ENCODE data around the gene NRG4. TPM values are rescaled to one million over a fixed set of nuclear protein-coding genes. Genes with fewer than 3 reads are reported as not detected.

Gene NRG4
- total and polyA plus RNA-seq, 2 donors from 2014 or later = 0.35 to 1.5 TPM

DNA sequence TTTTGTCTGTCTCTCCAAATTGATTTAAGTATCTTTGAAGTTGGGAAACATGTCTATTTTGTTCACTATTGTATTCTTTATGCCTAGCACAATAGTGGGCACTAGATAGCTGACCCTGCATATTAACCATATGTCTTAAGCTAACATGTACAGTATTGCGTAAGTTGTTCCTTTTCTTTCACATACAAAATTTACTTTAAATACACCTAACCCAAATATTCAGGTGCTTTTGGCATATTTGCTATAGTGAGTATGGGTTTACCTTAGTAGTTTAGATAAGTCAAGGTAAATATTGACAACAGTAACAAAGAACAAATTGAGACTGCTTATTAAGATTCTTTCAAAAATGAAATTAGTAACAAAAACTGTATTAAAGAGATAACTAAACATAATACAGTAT is 50.9 kb downstream of the NRG4 start:
- Histone ChIP-seq H3K27ac (ENCODE audit: low read depth in 2 of 2, low read length in 2 of 2) (no peak overlapping the region), H3K27me3 (ENCODE audit: control insufficient read depth, insufficient read depth, low read length) (no peaks in the 10 kb centered on the region), H3K4me1 (ENCODE audit: control insufficient read depth in 2 of 3, insufficient read depth in 2 of 3, low read depth in 1 of 3, low read length in 3 of 3) (no peaks in the 10 kb centered on the region), H3K9ac (ENCODE audit: low read length in 3 of 3) (no peak overlapping the region), H3K4me3 (ENCODE audit: low read length in 3 of 3) (no peak overlapping the region), H3K36me3 (ENCODE audit: control insufficient read depth in 2 of 3, insufficient read depth in 3 of 3, low read length in 3 of 3) (no peaks in the 10 kb centered on the region), H3K9me3 (ENCODE audit: control insufficient read depth in 2 of 3, insufficient read depth in 1 of 3, low read length in 3 of 3) (no peaks in the 10 kb centered on the region)
- DNase-seq (no peak), FAIRE-seq (no peak)
- intact Hi-C loops (cut with DNase I) = no loop called here
- TF ChIP-seq, protein P1, sequence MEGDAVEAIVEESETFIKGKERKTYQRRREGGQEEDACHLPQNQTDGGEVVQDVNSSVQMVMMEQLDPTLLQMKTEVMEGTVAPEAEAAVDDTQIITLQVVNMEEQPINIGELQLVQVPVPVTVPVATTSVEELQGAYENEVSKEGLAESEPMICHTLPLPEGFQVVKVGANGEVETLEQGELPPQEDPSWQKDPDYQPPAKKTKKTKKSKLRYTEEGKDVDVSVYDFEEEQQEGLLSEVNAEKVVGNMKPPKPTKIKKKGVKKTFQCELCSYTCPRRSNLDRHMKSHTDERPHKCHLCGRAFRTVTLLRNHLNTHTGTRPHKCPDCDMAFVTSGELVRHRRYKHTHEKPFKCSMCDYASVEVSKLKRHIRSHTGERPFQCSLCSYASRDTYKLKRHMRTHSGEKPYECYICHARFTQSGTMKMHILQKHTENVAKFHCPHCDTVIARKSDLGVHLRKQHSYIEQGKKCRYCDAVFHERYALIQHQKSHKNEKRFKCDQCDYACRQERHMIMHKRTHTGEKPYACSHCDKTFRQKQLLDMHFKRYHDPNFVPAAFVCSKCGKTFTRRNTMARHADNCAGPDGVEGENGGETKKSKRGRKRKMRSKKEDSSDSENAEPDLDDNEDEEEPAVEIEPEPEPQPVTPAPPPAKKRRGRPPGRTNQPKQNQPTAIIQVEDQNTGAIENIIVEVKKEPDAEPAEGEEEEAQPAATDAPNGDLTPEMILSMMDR (IDR thresholded peaks at IDR 0.05; ENCODE audit: borderline replicate concordance, extremely low read depth, insufficient read depth) = no peak

DNA sequence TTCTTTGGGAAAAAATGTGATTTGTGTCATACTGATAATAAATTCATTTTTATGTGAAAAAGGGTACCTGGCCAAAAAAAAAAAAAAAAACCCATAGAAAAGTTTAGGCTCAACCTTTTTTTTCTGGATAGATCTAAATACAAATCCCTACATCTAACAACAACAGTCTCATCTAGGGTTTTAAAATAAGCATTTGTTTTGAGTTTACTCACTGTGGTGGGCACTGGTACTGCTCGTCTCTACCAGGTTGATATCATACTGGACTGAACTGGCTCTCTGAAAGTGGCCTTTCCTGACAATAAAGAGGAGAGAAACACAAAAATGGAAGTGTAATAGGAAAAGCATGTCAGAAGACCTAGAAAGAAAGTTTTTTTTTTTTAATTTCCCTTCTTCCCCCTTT is 56.5 kb downstream of the NRG4 start:
- no peak for DNase-seq

DNA sequence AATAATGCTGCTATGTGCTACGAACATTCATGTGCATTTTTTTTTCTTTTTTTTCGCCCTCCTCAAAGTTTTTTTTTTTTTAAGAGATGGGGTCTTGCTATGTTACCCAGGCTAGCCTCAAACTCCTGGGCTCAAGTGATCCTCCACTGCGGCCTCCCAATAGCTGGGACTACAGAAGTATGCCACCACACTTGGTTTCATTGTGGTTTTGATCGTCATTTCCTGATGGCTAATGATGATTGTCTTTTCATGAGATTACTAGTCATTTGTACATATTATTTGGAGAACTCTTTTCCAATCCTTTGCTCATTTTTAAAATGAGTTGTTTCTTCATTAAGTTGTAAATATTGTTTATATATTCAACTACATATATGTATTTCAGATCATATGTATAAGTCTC is 59.7 kb downstream of the NRG4 start:
- no peak overlapping the region for H3K27ac ChIP-seq (ENCODE audit: low read depth in 2 of 2, low read length in 2 of 2)
- no peaks in the 10 kb centered on the region for H3K9me3 ChIP-seq (ENCODE audit: control insufficient read depth in 2 of 3, insufficient read depth in 1 of 3, low read length in 3 of 3)
- no peak overlapping the region for H3K9ac ChIP-seq (ENCODE audit: low read length in 3 of 3)
- no peaks in the 10 kb centered on the region for H3K36me3 ChIP-seq (ENCODE audit: control insufficient read depth in 2 of 3, insufficient read depth in 3 of 3, low read length in 3 of 3)
- TF ChIP-seq, protein P1 (IDR thresholded peaks at IDR 0.05; ENCODE audit: borderline replicate concordance, extremely low read depth, insufficient read depth) = no peak
- intact Hi-C loops (cut with DNase I) = no loop called here
- H3K4me3 ChIP-seq (ENCODE audit: low read length in 3 of 3) = no peak overlapping the region
- H3K27me3 ChIP-seq (ENCODE audit: control insufficient read depth, insufficient read depth, low read length) = no peaks in the 10 kb centered on the region
- H3K4me1 ChIP-seq (ENCODE audit: control insufficient read depth in 2 of 3, insufficient read depth in 2 of 3, low read depth in 1 of 3, low read length in 3 of 3) = no peaks in the 10 kb centered on the region
- no peak for DNase-seq
- no peak for FAIRE-seq

More for the DNA sequence above, 56.5 kb downstream of the NRG4 start:
- TF ChIP-seq, protein P1 (IDR thresholded peaks at IDR 0.05; ENCODE audit: borderline replicate concordance, extremely low read depth, insufficient read depth) = no peak
- Histone ChIP-seq H3K4me3 (ENCODE audit: low read length in 3 of 3) (no peak overlapping the region), H3K4me1 (ENCODE audit: control insufficient read depth in 2 of 3, insufficient read depth in 2 of 3, low read depth in 1 of 3, low read length in 3 of 3) (no peaks in the 10 kb centered on the region), H3K27me3 (ENCODE audit: control insufficient read depth, insufficient read depth, low read length) (no peaks in the 10 kb centered on the region), H3K27ac (ENCODE audit: low read depth in 2 of 2, low read length in 2 of 2) (no peak overlapping the region), H3K36me3 (ENCODE audit: control insufficient read depth in 2 of 3, insufficient read depth in 3 of 3, low read length in 3 of 3) (no peaks in the 10 kb centered on the region), H3K9ac (ENCODE audit: low read length in 3 of 3) (no peak overlapping the region), H3K9me3 (ENCODE audit: control insufficient read depth in 2 of 3, insufficient read depth in 1 of 3, low read length in 3 of 3) (no peaks in the 10 kb centered on the region)
- intact Hi-C loops (cut with DNase I) = no loop called here
- FAIRE-seq = no peak

DNA sequence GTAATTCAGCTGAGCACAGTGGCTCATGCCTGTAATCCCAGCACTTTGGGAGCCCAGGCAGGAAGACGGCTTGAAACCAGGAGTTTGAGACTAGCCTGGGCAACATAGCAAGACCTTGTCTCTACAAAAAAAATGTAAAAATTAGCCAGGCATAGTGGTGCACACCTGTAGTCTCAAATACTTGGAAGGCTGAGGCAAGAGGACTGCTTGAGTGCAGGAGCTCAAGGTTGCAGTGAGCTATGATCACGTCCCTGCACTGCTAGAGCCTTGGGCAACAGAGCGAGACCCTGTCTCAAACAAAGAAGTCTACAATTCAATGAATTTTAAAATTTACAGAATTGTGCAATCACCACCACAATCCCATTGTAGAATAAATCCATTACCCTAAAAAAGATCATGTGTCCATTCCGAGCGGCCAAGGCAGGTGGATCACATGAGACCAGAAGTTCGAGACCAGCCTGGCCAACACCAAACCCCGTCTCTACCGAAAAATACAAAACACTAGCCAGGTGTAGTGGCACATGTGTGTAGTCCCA is 63.4 kb downstream of the NRG4 start:
- no peaks in the 10 kb centered on the region for H3K9me3 ChIP-seq (ENCODE audit: control insufficient read depth in 2 of 3, insufficient read depth in 1 of 3, low read length in 3 of 3)
- no peaks in the 10 kb centered on the region for H3K27me3 ChIP-seq (ENCODE audit: control insufficient read depth, insufficient read depth, low read length)
- H3K4me1 ChIP-seq (ENCODE audit: control insufficient read depth in 2 of 3, insufficient read depth in 2 of 3, low read depth in 1 of 3, low read length in 3 of 3) = peaks cover 0 to 2% (median 0%) of the 10 kb centered on the region in 3 donors
- intact Hi-C loops (cut with DNase I) = no loop called here
- H3K9ac ChIP-seq (ENCODE audit: low read length in 3 of 3) = no peak overlapping the region
- FAIRE-seq (no peak), DNase-seq (no peak)
- H3K36me3 ChIP-seq (ENCODE audit: control insufficient read depth in 2 of 3, insufficient read depth in 3 of 3, low read length in 3 of 3) = no peaks in the 10 kb centered on the region
- H3K27ac ChIP-seq (ENCODE audit: low read depth in 2 of 2, low read length in 2 of 2) = no peak overlapping the region
- TF ChIP-seq, protein P1 (IDR thresholded peaks at IDR 0.05; ENCODE audit: borderline replicate concordance, extremely low read depth, insufficient read depth) = no peak
- H3K4me3 ChIP-seq (ENCODE audit: low read length in 3 of 3) = no peak overlapping the region
